ENCODE measurements around the gene SLC24A3. TPM values are rescaled to one million over a fixed set of nuclear protein-coding genes. Genes with fewer than 3 reads are reported as not detected.

Gene SLC24A3
- total and polyA plus RNA-seq, 2 experiments from 2014 or later, result 0.81 to 2.5 TPM

DNA sequence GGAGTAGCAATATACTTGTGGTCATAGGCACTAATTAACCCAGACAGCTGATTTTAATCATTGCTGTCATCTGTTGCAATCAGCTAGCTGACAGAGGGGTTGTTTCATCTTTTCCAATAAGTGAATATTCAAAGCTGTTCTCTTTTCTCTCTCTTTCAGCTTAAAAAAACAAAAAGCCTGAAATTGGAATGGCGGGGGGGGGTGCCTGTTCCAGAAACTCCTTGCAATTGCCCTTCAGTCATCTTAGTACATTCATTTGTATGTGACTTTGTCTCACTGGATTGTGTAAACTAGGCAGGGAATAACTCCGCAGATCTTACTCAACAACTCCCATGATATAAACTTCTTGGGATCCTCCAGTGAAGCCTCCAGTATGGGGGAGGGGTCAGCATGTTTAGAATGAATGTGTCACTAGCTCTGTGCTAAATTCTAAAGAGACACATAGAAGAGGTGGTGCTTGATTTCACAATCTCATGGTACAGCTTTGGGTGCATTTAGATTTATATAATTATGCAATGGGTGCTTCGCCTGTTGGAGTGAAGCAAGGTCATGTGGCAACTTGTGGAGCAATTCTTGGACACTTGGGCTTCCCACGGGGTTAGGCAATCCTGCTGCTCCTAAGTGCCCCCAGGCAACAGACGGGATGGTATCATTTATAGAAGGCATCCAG, 40.1 kb downstream of the SLC24A3 start:
- no peaks in the 10 kb centered on the region for H3K27me3 ChIP-seq (ENCODE audit: insufficient read depth)
- H3K27ac ChIP-seq (ENCODE audit: low read depth), result no peak overlapping the region
- no peak overlapping the region for H2AFZ ChIP-seq
- no peak for DNase-seq (ENCODE audit: low spot score)
- no peaks in the 10 kb centered on the region for H3K36me3 ChIP-seq (ENCODE audit: insufficient read depth)
- no peak for TF ChIP-seq POLR2AphosphoS5 (IDR thresholded peaks at IDR 0.05; ENCODE audit: low read depth)
- TF ChIP-seq, protein P1, sequence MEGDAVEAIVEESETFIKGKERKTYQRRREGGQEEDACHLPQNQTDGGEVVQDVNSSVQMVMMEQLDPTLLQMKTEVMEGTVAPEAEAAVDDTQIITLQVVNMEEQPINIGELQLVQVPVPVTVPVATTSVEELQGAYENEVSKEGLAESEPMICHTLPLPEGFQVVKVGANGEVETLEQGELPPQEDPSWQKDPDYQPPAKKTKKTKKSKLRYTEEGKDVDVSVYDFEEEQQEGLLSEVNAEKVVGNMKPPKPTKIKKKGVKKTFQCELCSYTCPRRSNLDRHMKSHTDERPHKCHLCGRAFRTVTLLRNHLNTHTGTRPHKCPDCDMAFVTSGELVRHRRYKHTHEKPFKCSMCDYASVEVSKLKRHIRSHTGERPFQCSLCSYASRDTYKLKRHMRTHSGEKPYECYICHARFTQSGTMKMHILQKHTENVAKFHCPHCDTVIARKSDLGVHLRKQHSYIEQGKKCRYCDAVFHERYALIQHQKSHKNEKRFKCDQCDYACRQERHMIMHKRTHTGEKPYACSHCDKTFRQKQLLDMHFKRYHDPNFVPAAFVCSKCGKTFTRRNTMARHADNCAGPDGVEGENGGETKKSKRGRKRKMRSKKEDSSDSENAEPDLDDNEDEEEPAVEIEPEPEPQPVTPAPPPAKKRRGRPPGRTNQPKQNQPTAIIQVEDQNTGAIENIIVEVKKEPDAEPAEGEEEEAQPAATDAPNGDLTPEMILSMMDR (conservative IDR thresholded peaks at IDR 0.05; ENCODE audit: low read depth in 2 of 2), result no peak
- no peak for TF ChIP-seq JUNB (IDR thresholded peaks at IDR 0.05; ENCODE audit: unreplicated experiment)
- TF ChIP-seq EZH2 (IDR thresholded peaks at IDR 0.05; ENCODE audit: low read depth, unreplicated experiment), result no peak
- no peak for TF ChIP-seq EZH2phosphoT487 (IDR thresholded peaks at IDR 0.05; ENCODE audit: unreplicated experiment)
- no peak for TF ChIP-seq ZNF331 (CRISPR knock-in tag; IDR thresholded peaks at IDR 0.05; ENCODE audit: low read depth)
- TF ChIP-seq CREB1 (CRISPR knock-in tag; IDR thresholded peaks at IDR 0.05; ENCODE audit: low read depth), result no peak
- TF ChIP-seq, protein P2, sequence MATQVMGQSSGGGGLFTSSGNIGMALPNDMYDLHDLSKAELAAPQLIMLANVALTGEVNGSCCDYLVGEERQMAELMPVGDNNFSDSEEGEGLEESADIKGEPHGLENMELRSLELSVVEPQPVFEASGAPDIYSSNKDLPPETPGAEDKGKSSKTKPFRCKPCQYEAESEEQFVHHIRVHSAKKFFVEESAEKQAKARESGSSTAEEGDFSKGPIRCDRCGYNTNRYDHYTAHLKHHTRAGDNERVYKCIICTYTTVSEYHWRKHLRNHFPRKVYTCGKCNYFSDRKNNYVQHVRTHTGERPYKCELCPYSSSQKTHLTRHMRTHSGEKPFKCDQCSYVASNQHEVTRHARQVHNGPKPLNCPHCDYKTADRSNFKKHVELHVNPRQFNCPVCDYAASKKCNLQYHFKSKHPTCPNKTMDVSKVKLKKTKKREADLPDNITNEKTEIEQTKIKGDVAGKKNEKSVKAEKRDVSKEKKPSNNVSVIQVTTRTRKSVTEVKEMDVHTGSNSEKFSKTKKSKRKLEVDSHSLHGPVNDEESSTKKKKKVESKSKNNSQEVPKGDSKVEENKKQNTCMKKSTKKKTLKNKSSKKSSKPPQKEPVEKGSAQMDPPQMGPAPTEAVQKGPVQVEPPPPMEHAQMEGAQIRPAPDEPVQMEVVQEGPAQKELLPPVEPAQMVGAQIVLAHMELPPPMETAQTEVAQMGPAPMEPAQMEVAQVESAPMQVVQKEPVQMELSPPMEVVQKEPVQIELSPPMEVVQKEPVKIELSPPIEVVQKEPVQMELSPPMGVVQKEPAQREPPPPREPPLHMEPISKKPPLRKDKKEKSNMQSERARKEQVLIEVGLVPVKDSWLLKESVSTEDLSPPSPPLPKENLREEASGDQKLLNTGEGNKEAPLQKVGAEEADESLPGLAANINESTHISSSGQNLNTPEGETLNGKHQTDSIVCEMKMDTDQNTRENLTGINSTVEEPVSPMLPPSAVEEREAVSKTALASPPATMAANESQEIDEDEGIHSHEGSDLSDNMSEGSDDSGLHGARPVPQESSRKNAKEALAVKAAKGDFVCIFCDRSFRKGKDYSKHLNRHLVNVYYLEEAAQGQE (IDR thresholded peaks at IDR 0.05; ENCODE audit: unreplicated experiment), result no peak
- H3K4me1 ChIP-seq (ENCODE audit: insufficient read depth), result no peaks in the 10 kb centered on the region
- H3K4me2 ChIP-seq, result no peak overlapping the region
- no peak overlapping the region for H3K4me3 ChIP-seq
- H3K27ac Mint-ChIP-seq, result no peak overlapping the region
- H3K79me2 ChIP-seq (replicated peaks; ENCODE audit: insufficient read depth), result no peaks in the 10 kb centered on the region
- no peak for ATAC-seq
- no peaks in the 10 kb centered on the region for H3K27me3 Mint-ChIP-seq (ENCODE audit: insufficient read depth, low read depth, poor library complexity)
- H3K4me3 Mint-ChIP-seq, result no peak overlapping the region
- no peaks in the 10 kb centered on the region for H3F3A ChIP-seq (replicated peaks; ENCODE audit: low read depth)
- H3K9me2 ChIP-seq (ENCODE audit: insufficient read depth), result peaks cover 6% of the 10 kb centered on the region; the same call in 1 of the 2 replicates
- no peaks in the 10 kb centered on the region for H3K9me3 Mint-ChIP-seq
- H3K4me1 Mint-ChIP-seq, result peaks cover 7% of the 10 kb centered on the region; the same call in 1 of the 3 replicates
- no peaks in the 10 kb centered on the region for H3K36me3 Mint-ChIP-seq (ENCODE audit: low read depth)
- no peaks in the 10 kb centered on the region for H4K20me1 ChIP-seq (replicated peaks; ENCODE audit: insufficient read depth)

DNA sequence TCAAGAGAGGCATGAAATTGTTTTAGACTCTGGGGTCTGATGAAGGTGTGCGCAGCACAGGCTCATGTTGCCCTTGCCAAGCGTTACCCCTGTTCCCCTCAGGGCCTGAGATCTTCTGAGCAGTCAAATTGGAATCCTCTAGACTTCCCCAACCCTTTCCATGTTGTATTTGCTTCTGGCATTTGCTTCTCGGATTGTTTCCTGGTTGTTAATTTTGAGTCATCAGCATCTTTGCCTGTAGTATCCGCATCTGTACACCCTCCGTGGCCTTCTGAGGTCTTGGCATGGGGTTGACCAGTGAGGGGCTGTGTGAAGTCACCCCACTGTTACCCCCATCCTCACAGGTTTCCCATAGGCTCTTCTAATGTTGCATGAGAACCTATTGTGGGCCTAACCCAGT, 40.9 kb downstream of the SLC24A3 start:
- Histone ChIP-seq H3K4me2 (no peak overlapping the region), H3F3A (replicated peaks; ENCODE audit: low read depth) (no peaks in the 10 kb centered on the region), H3K79me2 (replicated peaks; ENCODE audit: insufficient read depth) (no peaks in the 10 kb centered on the region), H4K20me1 (replicated peaks; ENCODE audit: insufficient read depth) (no peaks in the 10 kb centered on the region), H2AFZ (no peak overlapping the region), H3K27me3 (ENCODE audit: insufficient read depth) (no peaks in the 10 kb centered on the region), H3K9me2 (ENCODE audit: insufficient read depth) (peaks cover 6% of the 10 kb centered on the region; the same call in 1 of the 2 replicates), H3K4me3 (no peak overlapping the region), H3K4me1 (ENCODE audit: insufficient read depth) (no peaks in the 10 kb centered on the region), H3K36me3 (ENCODE audit: insufficient read depth) (no peaks in the 10 kb centered on the region), H3K27ac (ENCODE audit: low read depth) (no peak overlapping the region)
- Mint-ChIP-seq H3K9me3 (no peaks in the 10 kb centered on the region), H3K36me3 (ENCODE audit: low read depth) (no peaks in the 10 kb centered on the region), H3K27me3 (ENCODE audit: insufficient read depth, low read depth, poor library complexity) (no peaks in the 10 kb centered on the region), H3K27ac (no peak overlapping the region), H3K4me3 (no peak overlapping the region), H3K4me1 (peaks cover 9% of the 10 kb centered on the region; the same call in 2 of the 3 replicates)
- DNase-seq (ENCODE audit: low spot score), result no peak
- no peak for ATAC-seq
- TF ChIP-seq CREB1 (CRISPR knock-in tag; IDR thresholded peaks at IDR 0.05; ENCODE audit: low read depth), result no peak
- TF ChIP-seq NANOG (IDR thresholded peaks at IDR 0.05; ENCODE audit: borderline replicate concordance), result no peak
- TF ChIP-seq, protein P2 (IDR thresholded peaks at IDR 0.05; ENCODE audit: unreplicated experiment), result no peak
- no peak for TF ChIP-seq EZH2 (IDR thresholded peaks at IDR 0.05; ENCODE audit: low read depth, unreplicated experiment)
- TF ChIP-seq ZNF114 (CRISPR knock-in tag; IDR thresholded peaks at IDR 0.05), result no peak
- TF ChIP-seq EZH2phosphoT487 (IDR thresholded peaks at IDR 0.05; ENCODE audit: unreplicated experiment), result no peak
- TF ChIP-seq POLR2AphosphoS5 (IDR thresholded peaks at IDR 0.05; ENCODE audit: low read depth), result no peak
- TF ChIP-seq, protein P3, sequence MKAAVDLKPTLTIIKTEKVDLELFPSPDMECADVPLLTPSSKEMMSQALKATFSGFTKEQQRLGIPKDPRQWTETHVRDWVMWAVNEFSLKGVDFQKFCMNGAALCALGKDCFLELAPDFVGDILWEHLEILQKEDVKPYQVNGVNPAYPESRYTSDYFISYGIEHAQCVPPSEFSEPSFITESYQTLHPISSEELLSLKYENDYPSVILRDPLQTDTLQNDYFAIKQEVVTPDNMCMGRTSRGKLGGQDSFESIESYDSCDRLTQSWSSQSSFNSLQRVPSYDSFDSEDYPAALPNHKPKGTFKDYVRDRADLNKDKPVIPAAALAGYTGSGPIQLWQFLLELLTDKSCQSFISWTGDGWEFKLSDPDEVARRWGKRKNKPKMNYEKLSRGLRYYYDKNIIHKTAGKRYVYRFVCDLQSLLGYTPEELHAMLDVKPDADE (IDR thresholded peaks at IDR 0.05), result no peak
- no peak for TF ChIP-seq ZNF331 (CRISPR knock-in tag; IDR thresholded peaks at IDR 0.05; ENCODE audit: low read depth)
- TF ChIP-seq JUNB (IDR thresholded peaks at IDR 0.05; ENCODE audit: unreplicated experiment), result no peak
